ENCODE data around the gene SPOP. TPM values are rescaled to one million over a fixed set of nuclear protein-coding genes. Genes with fewer than 3 reads are reported as not detected.

The SPOP gene
- total RNA-seq, 1 donor from 2014 or later: 64.0 TPM

GRCh38 chr17:49580981-49581647 lies 96.8 kb downstream of the SPOP start:
- intact Hi-C loops (cut with DNase I): no loop called here
- no peak for ATAC-seq (ENCODE audit: poor library complexity)
- DNase-seq: no peak

GRCh38 chr17:49580055-49580721 lies 97.7 kb downstream of the SPOP start:
- no peak for ATAC-seq (ENCODE audit: poor library complexity)
- intact Hi-C loops (cut with DNase I): no loop called here
- no peak for DNase-seq

- intact Hi-C loops (cut with DNase I): loop anchor here (10.0 kb wide), 1 partner anchor 275 kb away; no protein-coding TSS in a partner anchor
- no peak for ATAC-seq (ENCODE audit: poor library complexity)
- DNase-seq: no peak
Measured at GRCh38 chr17:49579522-49579921, 98.4 kb downstream of the SPOP start.

GRCh38 chr17:49578952-49579500 lies 98.9 kb downstream of the SPOP start:
- ATAC-seq (ENCODE audit: poor library complexity) (no peak), DNase-seq (no peak)
- intact Hi-C loops (cut with DNase I): loop anchor here (10.0 kb wide), 1 partner anchor 276 kb away; no protein-coding TSS in a partner anchor

- no peak for DNase-seq
- ATAC-seq (ENCODE audit: poor library complexity): no peak
- intact Hi-C loops (cut with DNase I): loop anchor here (10.0 kb wide), 1 partner anchor 276 kb away; no protein-coding TSS in a partner anchor
Measured at GRCh38 chr17:49578414-49578813, 99.5 kb downstream of the SPOP start.

- ATAC-seq (ENCODE audit: poor library complexity): no peak
- intact Hi-C loops (cut with DNase I): loop anchor here (10.0 kb wide), 1 partner anchor 277 kb away; no protein-coding TSS in a partner anchor
- no peak for DNase-seq
Measured at GRCh38 chr17:49577963-49578362, 99.9 kb downstream of the SPOP start.

GRCh38 chr17:49577650-49577934 lies 100.3 kb downstream of the SPOP start:
- DNase-seq (no peak), ATAC-seq (ENCODE audit: poor library complexity) (no peak)
- intact Hi-C loops (cut with DNase I): loop anchor here (10.0 kb wide), 1 partner anchor 277 kb away; no protein-coding TSS in a partner anchor

- peak; percentile 4 for ATAC-seq (ENCODE audit: poor library complexity)
- intact Hi-C loops (cut with DNase I): loop anchor here (10.0 kb wide), 1 partner anchor 278 kb away; no protein-coding TSS in a partner anchor
- DNase-seq: no peak
Measured at GRCh38 chr17:49576917-49577649, 100.8 kb downstream of the SPOP start.

- intact Hi-C loops (cut with DNase I): loop anchor here (10.0 kb wide), 1 partner anchor 278 kb away; no protein-coding TSS in a partner anchor
- ATAC-seq (ENCODE audit: poor library complexity): peak; percentile 78
- peak; percentile 76 for DNase-seq
Measured at GRCh38 chr17:49576088-49576916, 101.6 kb downstream of the SPOP start.

GRCh38 chr17:49575679-49576087 lies 102.2 kb downstream of the SPOP start, which contains the start of gene NXPH3:
NXPH3 (plus strand) TSS chr17:49575871; CDS start chr17:49576220, 349 bp downstream.
- DNase-seq (peak; percentile 83), ATAC-seq (ENCODE audit: poor library complexity) (peak; percentile 75)
- intact Hi-C loops (cut with DNase I): loop anchor here (10.0 kb wide), 1 partner anchor 279 kb away; no protein-coding TSS in a partner anchor

- DNase-seq (no peak), ATAC-seq (ENCODE audit: poor library complexity) (no peak)
- intact Hi-C loops (cut with DNase I): loop anchor here (10.0 kb wide), 1 partner anchor 280 kb away; no protein-coding TSS in a partner anchor
Measured at GRCh38 chr17:49574945-49575678, 102.8 kb downstream of the SPOP start.

GRCh38 chr17:49574323-49574781 lies 103.5 kb downstream of the SPOP start:
- no peak for ATAC-seq (ENCODE audit: poor library complexity)
- intact Hi-C loops (cut with DNase I): loop anchor here (10.0 kb wide), 1 partner anchor 280 kb away; no protein-coding TSS in a partner anchor
- DNase-seq: no peak

- intact Hi-C loops (cut with DNase I): loop anchor here (10.0 kb wide), 1 partner anchor 281 kb away; no protein-coding TSS in a partner anchor
- DNase-seq: no peak
- no peak for ATAC-seq (ENCODE audit: poor library complexity)
Measured at GRCh38 chr17:49573510-49574322, 104.2 kb downstream of the SPOP start.

GRCh38 chr17:49572806-49573420 lies 105.0 kb downstream of the SPOP start:
- intact Hi-C loops (cut with DNase I): loop anchor here (10.0 kb wide), 1 partner anchor 282 kb away; no protein-coding TSS in a partner anchor
- no peak for DNase-seq
- no peak for ATAC-seq (ENCODE audit: poor library complexity)

GRCh38 chr17:49572226-49572625 lies 105.7 kb downstream of the SPOP start:
- intact Hi-C loops (cut with DNase I): loop anchor here (10.0 kb wide), 1 partner anchor 283 kb away; no protein-coding TSS in a partner anchor
- DNase-seq: no peak
- no peak for ATAC-seq (ENCODE audit: poor library complexity)

- no peak for ATAC-seq (ENCODE audit: poor library complexity)
- DNase-seq: no peak
- intact Hi-C loops (cut with DNase I): loop anchor here (10.0 kb wide), 1 partner anchor 283 kb away; no protein-coding TSS in a partner anchor
Measured at GRCh38 chr17:49571764-49572163, 106.1 kb downstream of the SPOP start.
